NCI-H524 treated with DMSO at 0.1 percent for 48 hours (cell line): ENCODE data around the gene CEL.
A peak's percentile ranks its signal among the peaks of the same experiment; 100 is the strongest.
"Not testable (repeated sequence)": the region's sequence is repeated elsewhere in the genome, so short reads cannot be mapped to it uniquely, and the experiment has no call there.

Source experiments
- DNase-seq: peaks from one replicate; lab custom pipeline; 2025; lab: John Stamatoyannopoulos, UW

CEL gene

GRCh38 chr9:133086212-133086860 is 24.6 kb downstream of the CEL start:
- DNase-seq = not testable (repeated sequence)

GRCh38 chr9:133086894-133087293 is 25.1 kb downstream of the CEL start:
- no peak for DNase-seq

GRCh38 chr9:133087429-133088145 is 25.8 kb downstream of the CEL start:
- no peak for DNase-seq

- DNase-seq = no peak
These were observed 26.5 kb downstream of the CEL start for GRCh38 chr9:133088146-133088750.

GRCh38 chr9:133088756-133089155 is 27.0 kb downstream of the CEL start:
- no peak for DNase-seq

- DNase-seq = peak; percentile 87
These were observed 27.5 kb downstream of the CEL start for GRCh38 chr9:133089271-133089671.

GRCh38 chr9:133090187-133090586 is 28.4 kb downstream of the CEL start:
- peak; percentile 53 for DNase-seq

- no peak for DNase-seq
These were observed 29.1 kb downstream of the CEL start for GRCh38 chr9:133090752-133091385.

GRCh38 chr9:133094351-133094750 is 32.6 kb downstream of the CEL start:
- DNase-seq = not testable (repeated sequence)

GRCh38 chr9:133094842-133095393 is 33.1 kb downstream of the CEL start:
- no peak for DNase-seq

- no peak for DNase-seq
These were observed 36.4 kb downstream of the CEL start for GRCh38 chr9:133098104-133098754.

GRCh38 chr9:133098871-133099270 is 37.1 kb downstream of the CEL start:
- DNase-seq = no peak

- no peak for DNase-seq
These were observed 38.1 kb downstream of the CEL start for GRCh38 chr9:133099726-133100505.

- no peak for DNase-seq
These were observed 39.0 kb downstream of the CEL start for GRCh38 chr9:133100506-133101355.

GRCh38 chr9:133101356-133102189 is 39.8 kb downstream of the CEL start:
- no peak for DNase-seq

GRCh38 chr9:133102190-133103021 is 40.6 kb downstream of the CEL start:
- no peak for DNase-seq

- no peak for DNase-seq
These were observed 41.6 kb downstream of the CEL start for GRCh38 chr9:133103183-133103986.
